OCI-LY3 (cell line): ENCODE data around the gene MYO5A.

Experiments
- EZH2phosphoT487 ChIP-seq: fragments of 200-600 bp; shearing (Covaris generic); IDR thresholded peaks from 2 replicates; pipeline ENCODE4 v1.6.1; 2018; ENCODE audit warnings: antibody characterized with exemption, mixed run types, low read depth
- TF ChIP-seq, protein P1 (sequence below): fragments of 200-600, 300-600 bp; sonication (generic); IDR thresholded peaks from 2 replicates; pipeline ENCODE4 v1.5.1; 2014; ENCODE audit warnings: antibody characterized with exemption, low read length, low read depth

DNA sequence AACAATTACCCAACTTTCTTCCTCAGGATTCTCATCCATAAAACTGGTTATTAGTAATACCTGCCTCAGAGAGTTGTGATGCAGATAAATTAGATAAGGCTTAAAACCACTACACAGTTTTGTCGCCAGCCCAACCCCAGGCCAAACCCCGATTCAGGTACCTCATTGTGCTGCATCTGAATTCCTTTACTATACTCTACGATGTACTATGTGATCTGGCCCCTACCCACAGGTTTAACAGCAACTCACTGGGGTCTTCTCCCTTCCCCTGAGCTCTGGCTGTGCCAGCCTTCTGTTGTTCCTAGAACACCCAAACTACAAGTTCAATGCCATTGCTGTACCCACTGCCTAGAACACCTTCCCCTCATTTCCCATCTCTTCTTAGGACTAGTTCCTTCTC is 64.6 kb downstream of the MYO5A start:
- TF ChIP-seq, protein P1, sequence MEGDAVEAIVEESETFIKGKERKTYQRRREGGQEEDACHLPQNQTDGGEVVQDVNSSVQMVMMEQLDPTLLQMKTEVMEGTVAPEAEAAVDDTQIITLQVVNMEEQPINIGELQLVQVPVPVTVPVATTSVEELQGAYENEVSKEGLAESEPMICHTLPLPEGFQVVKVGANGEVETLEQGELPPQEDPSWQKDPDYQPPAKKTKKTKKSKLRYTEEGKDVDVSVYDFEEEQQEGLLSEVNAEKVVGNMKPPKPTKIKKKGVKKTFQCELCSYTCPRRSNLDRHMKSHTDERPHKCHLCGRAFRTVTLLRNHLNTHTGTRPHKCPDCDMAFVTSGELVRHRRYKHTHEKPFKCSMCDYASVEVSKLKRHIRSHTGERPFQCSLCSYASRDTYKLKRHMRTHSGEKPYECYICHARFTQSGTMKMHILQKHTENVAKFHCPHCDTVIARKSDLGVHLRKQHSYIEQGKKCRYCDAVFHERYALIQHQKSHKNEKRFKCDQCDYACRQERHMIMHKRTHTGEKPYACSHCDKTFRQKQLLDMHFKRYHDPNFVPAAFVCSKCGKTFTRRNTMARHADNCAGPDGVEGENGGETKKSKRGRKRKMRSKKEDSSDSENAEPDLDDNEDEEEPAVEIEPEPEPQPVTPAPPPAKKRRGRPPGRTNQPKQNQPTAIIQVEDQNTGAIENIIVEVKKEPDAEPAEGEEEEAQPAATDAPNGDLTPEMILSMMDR: no peak
- TF ChIP-seq EZH2phosphoT487: no peak
